Endodermal cell (in vitro differentiated cells): ENCODE results near the gene ATF7IP. TPM values are rescaled to one million over a fixed set of nuclear protein-coding genes. Genes with fewer than 3 reads are reported as not detected.

Experiments used
- DNase-seq: peaks from one replicate; pipeline ENCODE4 v3.0.0-alpha.2; 2017
- H3K27ac ChIP-seq: 2 replicates; pipeline ENCODE4 v1.5.1; 2013; ENCODE audit warnings: mild to moderate bottlenecking, low read depth, low read length, moderate library complexity
- H3K27me3 ChIP-seq: 2 replicates; pipeline ENCODE4 v1.6.1; 2013; ENCODE audit warnings: mild to moderate bottlenecking, low read length, moderate library complexity; ENCODE audit not compliant: insufficient read depth, control insufficient read depth, poor library complexity, severe bottlenecking
- H3K36me3 ChIP-seq: 2 replicates; pipeline ENCODE4 v1.7.0; 2013; ENCODE audit warnings: mild to moderate bottlenecking, low read length, moderate library complexity; ENCODE audit not compliant: control insufficient read depth, insufficient read depth
- H3K4me1 ChIP-seq: one replicate; pipeline ENCODE4 v1.7.0; 2013; ENCODE audit warnings: low read length; ENCODE audit not compliant: control insufficient read depth, insufficient read depth
- H3K4me3 ChIP-seq: 2 replicates; pipeline ENCODE4 v1.5.1; 2013; ENCODE audit warnings: mild to moderate bottlenecking, low read length, moderate library complexity
- H3K9ac ChIP-seq: 2 replicates; pipeline ENCODE4 v1.6.1; 2013; ENCODE audit warnings: mild to moderate bottlenecking, low read length, moderate library complexity; ENCODE audit not compliant: poor library complexity, severe bottlenecking; ENCODE audit errors: extremely low read depth
- H3K9me3 ChIP-seq: 2 replicates; pipeline ENCODE4 v1.6.1; 2013; ENCODE audit warnings: mild to moderate bottlenecking, low read length, moderate library complexity; ENCODE audit not compliant: control insufficient read depth
- H3K27ac Mint-ChIP-seq: 2 replicates; pipeline ENCODE4 v1.8.0; 2020; ENCODE audit warnings: mixed read lengths
- H3K27me3 Mint-ChIP-seq: 2 replicates; pipeline ENCODE4 v1.8.0; 2021; ENCODE audit warnings: mild to moderate bottlenecking, mixed read lengths; ENCODE audit not compliant: insufficient read depth
- H3K36me3 Mint-ChIP-seq: 2 replicates; pipeline ENCODE4 v1.8.0; 2020; ENCODE audit warnings: low read depth, mixed read lengths
- H3K4me1 Mint-ChIP-seq: 2 replicates; pipeline ENCODE4 v1.8.0; 2020; ENCODE audit warnings: mixed read lengths
- H3K4me3 Mint-ChIP-seq: 2 replicates; pipeline ENCODE4 v1.8.0; 2020; ENCODE audit warnings: mild to moderate bottlenecking, moderate library complexity, mixed read lengths
- H3K9me3 Mint-ChIP-seq: 2 replicates; pipeline ENCODE4 v1.8.0; 2020; ENCODE audit warnings: mild to moderate bottlenecking, mixed read lengths
- CTCF ChIP-seq: fragments of 200-600 bp; sonication (generic); conservative IDR thresholded peaks from 2 replicates; pipeline ENCODE4 v1.5.0; 2021; ENCODE audit warnings: antibody characterized with exemption, mild to moderate bottlenecking
- WGBS, 2 experiments: methylation state at CpG; one replicate each; pipeline versions ENCODE4 v1.1.5 to v1.1.7; 2013; ENCODE audit warnings: missing lambda C conversion rate in 2 of 2, mixed read lengths in 1 of 2; ENCODE audit not compliant: insufficient coverage in 1 of 2, insufficient read length in 1 of 2; 5-methylcytosine and 5-hydroxymethylcytosine counted together
- total RNA-seq, 2 donors: library from RNA; stranded (reverse); fragmentation: NEBNext Ultra II Directional in 1 of 2; extraction: Animal tissue kit (Norgen Biotek cat#: 25700) in 1 of 2; gene quantifications; 2 replicates in 1 of 2; 3 replicates in 1 of 2; pipeline ENCODE4 v1.2.1, GENCODE V29; 2021

ATF7IP gene
- total RNA-seq, 2 donors from 2014 or later = 174 to 222 TPM

- Mint-ChIP-seq H3K4me1 (no peaks in the 10 kb centered on the region), H3K36me3 (peaks cover 85% of the 10 kb centered on the region), H3K4me3 (no peak overlapping the region), H3K9me3 (no peaks in the 10 kb centered on the region), H3K27ac (no peak overlapping the region), H3K27me3 (no peaks in the 10 kb centered on the region)
- Histone ChIP-seq H3K4me3 (no peak overlapping the region), H3K27me3 (no peaks in the 10 kb centered on the region), H3K4me1 (no peaks in the 10 kb centered on the region), H3K27ac (no peak overlapping the region), H3K9me3 (no peaks in the 10 kb centered on the region), H3K36me3 (peaks cover 70% of the 10 kb centered on the region), H3K9ac (no peak overlapping the region)
- no peak for DNase-seq
- no peak for TF ChIP-seq CTCF
Measured at GRCh38 chr12:14443531-14443930, 78.0 kb downstream of the ATF7IP start.

- H3K27ac Mint-ChIP-seq = peak overlapping the region; percentile 7
- no peak overlapping the region for H3K4me3 ChIP-seq
- no peaks in the 10 kb centered on the region for H3K9me3 ChIP-seq
- no peak for TF ChIP-seq CTCF
- no peaks in the 10 kb centered on the region for H3K27me3 Mint-ChIP-seq
- H3K4me1 ChIP-seq = no peaks in the 10 kb centered on the region
- no peak for DNase-seq
- peaks cover 71% of the 10 kb centered on the region for H3K36me3 Mint-ChIP-seq
- peaks cover 71% of the 10 kb centered on the region for H3K36me3 ChIP-seq
- H3K4me3 Mint-ChIP-seq = no peak overlapping the region
- no peak overlapping the region for H3K27ac ChIP-seq
- no peaks in the 10 kb centered on the region for H3K9me3 Mint-ChIP-seq
- no peak overlapping the region for H3K9ac ChIP-seq
- no peaks in the 10 kb centered on the region for H3K27me3 ChIP-seq
- H3K4me1 Mint-ChIP-seq = peaks cover 31% of the 10 kb centered on the region
Measured at GRCh38 chr12:14450479-14450878, 85.0 kb downstream of the ATF7IP start.

GRCh38 chr12:14452336-14452735 is 86.9 kb downstream of the ATF7IP start:
- WGBS, 2 experiments = 100% methylated on average over 3 of the region's 4 CpGs; no CpG with 5 or more reads in 1 of the 2 experiments
- no peaks in the 10 kb centered on the region for H3K27me3 Mint-ChIP-seq
- H3K36me3 Mint-ChIP-seq = peaks cover 64% of the 10 kb centered on the region
- no peaks in the 10 kb centered on the region for H3K9me3 Mint-ChIP-seq
- H3K27ac Mint-ChIP-seq = no peak overlapping the region
- H3K36me3 ChIP-seq = peaks cover 77% of the 10 kb centered on the region
- no peak overlapping the region for H3K4me3 Mint-ChIP-seq
- H3K9ac ChIP-seq = no peak overlapping the region
- no peak overlapping the region for H3K27ac ChIP-seq
- no peaks in the 10 kb centered on the region for H3K27me3 ChIP-seq
- no peak for TF ChIP-seq CTCF
- peaks cover 41% of the 10 kb centered on the region for H3K4me1 Mint-ChIP-seq
- H3K9me3 ChIP-seq = no peaks in the 10 kb centered on the region
- H3K4me1 ChIP-seq = no peaks in the 10 kb centered on the region
- H3K4me3 ChIP-seq = no peak overlapping the region
- DNase-seq = no peak
